B cell (primary cell): ENCODE measurements around the gene DDX25.

ENCODE experiments used
- EZH2 ChIP-seq: IDR thresholded peaks from 2 replicates; pipeline ENCODE4 v1.6.1; 2012; ENCODE audit warnings: borderline replicate concordance, low read depth, mild to moderate bottlenecking, moderate library complexity, low read length; ENCODE audit not compliant: insufficient read depth, poor library complexity, severe bottlenecking
- TF ChIP-seq, protein P1 (sequence below): fragments of 200-600 bp; IDR thresholded peaks from one replicate; pipeline ENCODE4 v1.8.0; 2022; ENCODE audit warnings: antibody characterized with exemption, mild to moderate bottlenecking

- TF ChIP-seq EZH2: no peak
- TF ChIP-seq, protein P1, sequence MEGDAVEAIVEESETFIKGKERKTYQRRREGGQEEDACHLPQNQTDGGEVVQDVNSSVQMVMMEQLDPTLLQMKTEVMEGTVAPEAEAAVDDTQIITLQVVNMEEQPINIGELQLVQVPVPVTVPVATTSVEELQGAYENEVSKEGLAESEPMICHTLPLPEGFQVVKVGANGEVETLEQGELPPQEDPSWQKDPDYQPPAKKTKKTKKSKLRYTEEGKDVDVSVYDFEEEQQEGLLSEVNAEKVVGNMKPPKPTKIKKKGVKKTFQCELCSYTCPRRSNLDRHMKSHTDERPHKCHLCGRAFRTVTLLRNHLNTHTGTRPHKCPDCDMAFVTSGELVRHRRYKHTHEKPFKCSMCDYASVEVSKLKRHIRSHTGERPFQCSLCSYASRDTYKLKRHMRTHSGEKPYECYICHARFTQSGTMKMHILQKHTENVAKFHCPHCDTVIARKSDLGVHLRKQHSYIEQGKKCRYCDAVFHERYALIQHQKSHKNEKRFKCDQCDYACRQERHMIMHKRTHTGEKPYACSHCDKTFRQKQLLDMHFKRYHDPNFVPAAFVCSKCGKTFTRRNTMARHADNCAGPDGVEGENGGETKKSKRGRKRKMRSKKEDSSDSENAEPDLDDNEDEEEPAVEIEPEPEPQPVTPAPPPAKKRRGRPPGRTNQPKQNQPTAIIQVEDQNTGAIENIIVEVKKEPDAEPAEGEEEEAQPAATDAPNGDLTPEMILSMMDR: no peak
Observed at GRCh38 chr11:125931116-125931515, 26.8 kb downstream of the DDX25 start.
